Midbrain (tissue), 1 donor: Measurements from ENCODE around the gene KCNJ14.

Experiments
- DNase-seq: peaks from one replicate; lab custom pipeline; 2025; lab: John Stamatoyannopoulos, UW

KCNJ14 gene

DNA sequence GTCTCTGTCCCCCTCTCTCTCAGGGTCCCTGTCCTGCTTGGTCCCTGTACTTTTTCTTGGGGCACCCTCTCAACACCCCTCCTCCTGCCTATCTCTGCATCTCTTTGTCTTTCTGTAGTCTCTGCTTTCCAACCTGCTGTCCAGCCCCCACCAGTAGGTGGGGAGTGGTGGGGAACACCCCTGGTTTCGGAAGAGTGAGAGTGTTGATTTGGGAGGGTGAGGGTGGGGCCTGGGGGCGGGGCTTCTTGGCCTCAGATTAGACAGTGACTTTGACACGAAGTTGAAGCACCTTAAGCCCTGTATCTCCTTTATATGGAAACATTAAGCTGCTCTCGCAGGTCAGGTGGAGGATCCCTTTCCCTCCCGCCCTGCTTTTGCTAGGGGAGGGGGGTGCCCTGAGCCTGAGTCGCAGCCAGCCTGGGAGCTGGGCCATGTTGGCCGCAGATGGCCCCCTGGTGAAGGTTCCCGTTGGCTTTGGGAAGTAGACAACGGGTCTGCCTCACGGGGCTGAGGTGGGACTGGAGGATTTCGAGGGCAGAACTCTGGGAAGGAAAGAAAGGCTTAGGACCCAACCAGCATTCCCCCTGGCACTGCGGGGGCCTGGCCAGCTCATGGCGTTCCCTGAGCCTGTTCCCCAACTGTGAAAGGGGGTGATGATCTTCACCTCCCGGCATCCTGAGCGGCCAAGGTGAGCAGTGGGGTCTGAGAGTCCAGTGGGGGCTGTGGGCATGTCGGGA, at the start of gene KCNJ14:
Gene KCNJ14, plus strand, starts transcription at position 404 of the 737 bp plus-strand sequence. CDS start 6,151 bp downstream, outside the sequence.
- DNase-seq = peak; percentile 25

DNA sequence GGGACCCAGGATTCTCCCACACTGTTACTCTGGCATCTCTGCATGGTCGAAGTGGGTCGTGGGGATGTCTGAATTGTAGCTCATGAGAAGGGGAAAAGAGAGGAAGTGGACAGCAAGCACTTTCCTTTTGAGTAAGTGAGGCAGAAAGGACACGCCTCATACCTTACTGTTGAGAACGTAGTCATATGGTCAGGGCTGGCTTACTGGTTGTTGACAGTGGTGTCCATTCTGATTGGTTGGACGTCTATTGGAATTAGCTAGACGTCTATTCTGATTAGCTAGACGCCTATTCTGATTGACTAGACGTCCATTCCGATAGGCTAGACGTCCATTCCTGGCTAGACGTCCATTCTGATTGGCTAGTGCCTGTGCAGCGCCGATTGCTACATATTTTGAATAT, 49.5 kb upstream of the KCNJ14 start:
- no peak for DNase-seq

DNA sequence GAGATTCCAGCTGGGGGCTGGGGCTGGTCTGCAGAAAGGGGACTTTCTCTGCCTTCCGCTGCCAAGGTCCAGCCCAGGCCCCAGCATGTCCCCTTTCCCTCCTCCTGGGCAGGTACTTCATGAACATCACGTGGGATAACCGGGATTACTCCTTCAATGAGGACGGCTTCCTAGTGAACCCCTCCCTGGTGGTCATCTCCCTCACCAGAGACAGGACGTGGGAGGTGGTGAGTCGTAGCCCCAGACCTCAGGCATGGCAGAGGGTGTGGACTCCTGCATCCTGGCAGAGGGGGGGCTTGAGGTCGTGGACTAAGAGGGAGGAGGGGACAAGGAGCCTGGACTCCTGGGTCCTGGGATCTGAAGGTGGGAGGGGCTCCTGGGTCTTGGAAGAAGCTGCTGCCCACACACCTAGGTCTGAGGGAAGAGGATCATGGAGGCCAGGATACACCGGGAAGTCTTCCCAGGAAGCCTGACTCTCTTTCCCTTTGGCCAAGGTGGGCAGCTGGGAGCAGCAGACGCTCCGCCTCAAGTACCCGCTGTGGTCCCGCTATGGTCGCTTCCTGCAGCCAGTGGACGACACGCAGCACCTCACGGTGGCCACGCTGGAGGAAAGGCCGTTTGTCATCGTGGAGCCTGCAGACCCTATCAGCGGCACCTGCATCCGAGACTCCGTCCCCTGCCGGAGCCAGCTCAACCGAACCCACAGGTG, 41.3 kb upstream of the KCNJ14 start:
- DNase-seq = no peak

DNA sequence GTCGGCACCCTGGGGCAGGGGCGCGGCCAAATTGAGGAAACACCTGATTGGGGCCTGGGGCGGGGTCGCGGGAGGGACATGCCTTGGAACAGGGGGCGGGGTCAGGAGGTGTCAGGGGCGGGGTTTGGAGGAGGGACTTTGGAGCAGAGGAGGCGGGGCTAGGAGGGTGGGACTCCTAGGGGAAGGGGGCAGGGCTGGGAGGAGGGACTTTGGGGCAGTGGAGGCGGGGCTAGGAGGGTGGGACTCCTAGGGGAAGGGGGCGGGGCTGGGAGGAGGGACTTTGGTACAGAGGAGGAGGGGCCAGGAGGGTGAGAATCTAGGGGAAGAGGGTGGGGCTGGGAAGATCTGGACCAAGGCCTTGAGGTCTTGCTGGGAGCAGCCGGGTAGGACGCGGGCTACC, 40.0 kb upstream of the KCNJ14 start:
- peak; percentile 17 for DNase-seq

DNA sequence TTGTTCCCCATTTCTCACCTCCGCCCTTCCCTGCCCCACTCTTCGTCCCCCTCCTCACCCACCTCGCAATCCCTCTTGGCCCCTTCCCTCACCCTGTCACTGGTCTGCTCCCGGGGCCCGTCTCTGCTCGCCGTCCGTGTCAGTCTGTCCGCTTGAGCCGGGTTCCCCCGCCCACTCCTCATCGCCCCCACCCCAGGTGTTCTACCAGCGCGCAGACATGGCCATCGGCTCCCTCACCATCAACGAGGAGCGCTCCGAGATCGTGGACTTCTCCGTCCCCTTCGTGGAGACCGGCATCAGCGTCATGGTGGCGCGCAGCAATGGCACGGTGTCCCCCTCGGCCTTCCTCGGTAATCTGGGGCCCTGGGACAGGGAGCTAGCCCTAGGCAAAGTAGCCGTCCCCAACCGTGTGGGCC, 39.6 kb upstream of the KCNJ14 start:
- no peak for DNase-seq

DNA sequence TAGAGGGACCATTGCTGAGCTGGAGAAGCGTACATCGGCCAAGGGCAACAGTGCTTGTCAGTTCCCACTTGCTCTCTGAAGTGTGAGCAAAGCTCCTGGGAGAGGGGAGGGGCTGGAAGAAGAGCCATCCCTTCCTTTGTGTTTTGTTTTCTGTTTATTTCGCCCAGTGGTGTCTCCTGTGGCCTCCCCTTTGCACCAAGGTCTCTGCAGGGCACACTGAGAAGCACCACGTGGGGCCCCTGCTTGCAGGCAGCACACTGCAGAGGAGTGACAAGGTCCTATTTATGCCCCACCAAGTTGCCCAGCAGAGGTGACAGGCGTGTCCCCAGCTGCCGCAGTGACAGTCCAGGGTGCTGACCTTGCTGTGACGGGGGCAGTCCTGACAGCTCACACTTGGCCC, 38.0 kb upstream of the KCNJ14 start:
- DNase-seq = no peak

DNA sequence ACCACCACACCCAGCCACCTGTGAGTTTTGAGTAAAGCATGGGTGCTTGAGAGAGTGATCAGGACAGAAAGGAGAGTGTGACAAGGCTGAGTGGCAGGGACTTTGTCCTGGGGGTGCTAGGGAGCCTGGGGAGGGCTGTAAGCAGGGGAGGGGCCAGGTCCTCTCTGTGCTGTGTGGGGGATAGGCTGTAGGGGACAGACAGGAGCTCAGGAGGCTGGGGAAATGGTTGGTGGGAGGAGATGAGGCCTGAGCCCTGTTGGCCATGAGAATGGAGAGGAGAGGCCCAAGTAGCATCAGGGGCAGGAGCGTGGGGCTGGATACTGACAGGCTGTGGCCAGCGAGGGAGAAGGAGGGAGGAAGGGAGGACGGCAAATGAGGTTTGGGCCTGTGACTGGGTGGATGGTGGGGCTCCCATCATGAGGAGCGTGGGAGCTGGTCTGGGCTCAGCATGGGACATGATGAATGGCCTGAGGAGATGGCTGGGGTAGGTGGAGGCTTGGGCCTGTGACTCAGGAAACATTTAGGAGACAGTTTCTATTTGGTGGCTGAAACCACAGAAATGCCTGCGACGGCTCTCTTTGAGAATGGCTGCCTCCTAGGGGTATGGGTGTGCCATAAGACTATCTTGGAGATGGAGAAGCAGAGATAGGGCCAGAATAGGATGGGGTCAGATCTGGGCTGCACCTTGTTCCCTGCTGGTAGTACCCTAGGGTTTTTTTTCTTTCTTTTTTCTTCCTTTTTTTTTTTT, 36.9 kb upstream of the KCNJ14 start:
- DNase-seq = no peak

DNA sequence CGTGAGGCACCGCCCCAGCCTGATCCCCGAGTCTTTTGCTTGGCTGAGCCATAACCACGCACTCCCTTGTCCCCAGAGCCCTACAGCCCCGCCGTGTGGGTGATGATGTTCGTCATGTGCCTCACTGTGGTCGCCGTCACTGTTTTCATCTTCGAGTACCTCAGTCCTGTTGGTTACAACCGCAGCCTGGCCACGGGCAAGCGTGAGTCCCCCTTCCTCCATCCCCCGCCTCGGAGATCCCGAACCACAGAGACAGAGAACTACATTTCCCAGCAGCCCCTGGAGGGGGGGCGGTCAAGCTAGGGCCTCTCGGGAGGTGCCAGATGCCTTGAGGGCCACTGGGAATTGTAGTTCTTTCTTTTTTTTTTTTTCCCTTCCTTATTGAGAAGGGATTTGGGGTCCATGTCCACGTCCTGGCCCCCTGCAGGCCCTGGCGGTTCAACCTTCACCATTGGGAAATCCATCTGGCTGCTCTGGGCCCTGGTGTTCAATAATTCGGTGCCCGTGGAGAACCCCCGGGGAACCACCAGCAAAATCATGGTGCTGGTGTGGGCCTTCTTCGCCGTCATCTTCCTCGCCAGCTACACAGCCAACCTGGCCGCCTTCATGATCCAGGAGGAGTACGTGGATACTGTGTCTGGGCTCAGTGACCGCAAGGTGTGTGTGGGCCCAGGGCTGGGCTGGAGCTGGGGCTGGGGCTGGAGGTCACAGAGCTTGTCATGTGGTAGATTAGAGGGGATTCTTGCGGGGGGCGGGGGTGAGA, 36.0 kb upstream of the KCNJ14 start:
- DNase-seq = peak; percentile 26

DNA sequence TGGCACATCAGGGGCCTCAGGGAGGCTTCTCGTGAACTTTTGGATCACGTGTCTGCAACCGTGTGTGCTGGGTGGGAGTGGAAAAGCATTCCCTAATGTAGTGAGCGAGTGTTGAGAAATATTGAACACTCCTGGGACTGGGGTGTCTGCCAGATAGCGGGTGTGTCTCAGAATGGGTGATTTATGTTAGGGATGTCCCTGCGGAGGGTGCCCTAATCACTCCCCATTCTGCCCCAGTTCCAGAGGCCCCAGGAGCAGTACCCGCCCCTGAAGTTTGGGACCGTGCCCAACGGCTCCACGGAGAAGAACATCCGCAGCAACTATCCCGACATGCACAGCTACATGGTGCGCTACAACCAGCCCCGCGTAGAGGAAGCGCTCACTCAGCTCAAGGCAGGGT, 33.8 kb upstream of the KCNJ14 start:
- DNase-seq = no peak

DNA sequence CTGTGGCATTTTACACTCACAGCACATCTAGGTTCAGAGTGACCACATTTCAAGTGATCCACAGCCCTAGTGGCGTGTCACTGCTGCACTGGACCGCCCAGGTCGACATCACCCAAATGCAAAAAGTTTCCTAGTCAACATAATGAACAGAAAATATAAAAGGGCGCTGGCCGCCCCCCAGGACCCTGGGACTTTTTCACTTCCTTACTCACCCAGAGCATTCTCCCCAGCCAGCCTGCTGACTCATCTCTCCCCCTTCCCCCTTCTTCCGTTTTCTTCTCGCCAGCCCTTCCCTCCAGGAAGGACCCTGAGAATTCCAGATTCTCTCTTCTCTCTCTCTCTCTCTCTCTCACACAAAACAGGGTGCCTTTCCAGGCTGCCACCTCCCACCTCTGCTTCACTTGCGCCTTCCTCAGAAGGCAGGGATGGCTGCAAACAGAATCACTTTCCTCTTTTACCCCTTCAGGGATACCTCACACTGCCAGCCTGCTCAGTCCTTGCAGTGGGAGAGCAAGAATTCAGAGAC, 30.6 kb upstream of the KCNJ14 start:
- no peak for DNase-seq

DNA sequence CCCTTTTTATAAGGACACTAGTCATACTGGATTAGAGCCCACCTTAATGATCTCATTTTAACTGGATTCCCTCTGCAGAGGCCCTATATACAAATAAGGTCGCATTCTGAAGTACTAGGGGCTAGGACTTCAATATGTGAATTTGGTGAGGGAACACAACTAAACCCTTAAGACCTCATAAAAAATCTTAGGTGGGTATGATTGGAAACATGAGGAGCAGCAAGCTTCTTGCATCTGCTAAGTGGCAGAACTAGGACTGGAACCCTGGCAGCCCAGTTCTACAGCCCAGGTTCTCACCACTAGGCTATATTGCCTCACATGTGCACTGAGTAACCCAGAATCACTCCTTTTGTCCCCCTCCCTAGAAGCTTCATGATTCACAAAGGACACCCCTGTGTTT, 26.7 kb upstream of the KCNJ14 start:
- no peak for DNase-seq

DNA sequence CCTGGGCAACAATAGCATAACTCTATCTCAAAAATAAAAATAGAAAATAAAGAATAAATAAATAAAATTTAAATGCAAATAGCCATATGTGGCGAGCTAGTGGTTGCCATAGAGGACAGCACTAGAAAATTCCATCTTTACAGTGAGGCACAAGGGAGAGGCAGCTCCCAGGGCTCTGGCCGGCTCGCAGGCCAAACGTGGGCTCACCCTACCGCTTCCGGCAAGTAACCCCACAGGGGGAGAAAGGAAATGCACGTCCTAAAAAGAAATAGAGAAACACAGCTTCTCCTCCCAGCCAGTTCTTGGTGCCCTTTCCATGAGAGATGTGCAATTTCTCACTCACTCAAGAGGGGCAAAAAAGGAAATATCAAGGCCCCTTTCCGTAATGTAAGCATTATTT, 22.0 kb upstream of the KCNJ14 start:
- no peak for DNase-seq

DNA sequence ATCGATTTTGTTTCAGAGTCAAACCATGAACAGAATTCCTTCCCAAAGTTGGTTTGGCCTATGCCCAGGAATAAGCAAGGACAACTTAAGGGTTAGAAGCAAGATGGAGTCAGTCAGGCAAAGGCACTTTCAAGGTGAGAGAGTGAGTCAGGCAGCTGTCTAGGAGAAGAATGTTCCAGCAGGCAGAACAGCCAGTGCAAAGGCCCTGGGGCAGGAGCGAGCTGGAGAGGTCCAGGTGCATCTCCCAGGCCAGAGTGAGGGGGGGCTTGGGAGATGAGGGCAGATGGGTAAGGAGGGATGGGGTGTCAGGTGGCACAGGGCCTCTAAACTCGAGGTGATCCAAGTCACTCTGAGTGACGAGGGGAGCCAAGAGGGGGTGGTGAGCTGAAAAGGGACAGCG, 18.8 kb upstream of the KCNJ14 start:
- no peak for DNase-seq

DNA sequence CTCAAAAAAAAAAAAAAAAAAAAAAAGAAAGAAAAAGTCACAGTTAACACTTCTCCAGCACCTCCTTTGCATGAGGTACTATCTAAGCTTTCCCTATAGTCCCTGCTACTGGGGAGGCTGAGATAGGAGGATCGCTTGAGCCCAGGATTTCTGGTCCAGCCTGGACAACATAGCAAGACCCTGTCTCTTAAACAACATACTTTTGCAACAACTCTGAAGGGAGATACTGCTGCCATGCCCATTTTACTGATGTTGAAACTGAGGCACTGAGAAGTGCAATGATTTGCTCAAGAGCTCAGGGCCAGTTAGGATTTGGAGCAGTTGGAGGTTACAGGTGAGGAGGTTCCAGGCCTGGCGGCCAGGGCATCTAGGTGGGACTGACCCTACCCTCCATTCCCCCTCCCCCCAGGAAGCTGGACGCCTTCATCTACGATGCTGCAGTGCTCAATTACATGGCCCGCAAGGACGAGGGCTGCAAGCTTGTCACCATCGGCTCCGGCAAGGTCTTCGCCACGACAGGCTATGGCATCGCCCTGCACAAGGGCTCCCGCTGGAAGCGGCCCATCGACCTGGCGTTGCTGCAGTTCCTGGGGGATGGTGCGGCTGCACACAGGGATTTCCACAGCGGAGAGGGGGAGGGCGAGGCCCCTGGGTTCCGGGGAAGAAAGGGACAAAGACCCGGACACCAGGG, 13.9 kb upstream of the KCNJ14 start:
- no peak for DNase-seq

DNA sequence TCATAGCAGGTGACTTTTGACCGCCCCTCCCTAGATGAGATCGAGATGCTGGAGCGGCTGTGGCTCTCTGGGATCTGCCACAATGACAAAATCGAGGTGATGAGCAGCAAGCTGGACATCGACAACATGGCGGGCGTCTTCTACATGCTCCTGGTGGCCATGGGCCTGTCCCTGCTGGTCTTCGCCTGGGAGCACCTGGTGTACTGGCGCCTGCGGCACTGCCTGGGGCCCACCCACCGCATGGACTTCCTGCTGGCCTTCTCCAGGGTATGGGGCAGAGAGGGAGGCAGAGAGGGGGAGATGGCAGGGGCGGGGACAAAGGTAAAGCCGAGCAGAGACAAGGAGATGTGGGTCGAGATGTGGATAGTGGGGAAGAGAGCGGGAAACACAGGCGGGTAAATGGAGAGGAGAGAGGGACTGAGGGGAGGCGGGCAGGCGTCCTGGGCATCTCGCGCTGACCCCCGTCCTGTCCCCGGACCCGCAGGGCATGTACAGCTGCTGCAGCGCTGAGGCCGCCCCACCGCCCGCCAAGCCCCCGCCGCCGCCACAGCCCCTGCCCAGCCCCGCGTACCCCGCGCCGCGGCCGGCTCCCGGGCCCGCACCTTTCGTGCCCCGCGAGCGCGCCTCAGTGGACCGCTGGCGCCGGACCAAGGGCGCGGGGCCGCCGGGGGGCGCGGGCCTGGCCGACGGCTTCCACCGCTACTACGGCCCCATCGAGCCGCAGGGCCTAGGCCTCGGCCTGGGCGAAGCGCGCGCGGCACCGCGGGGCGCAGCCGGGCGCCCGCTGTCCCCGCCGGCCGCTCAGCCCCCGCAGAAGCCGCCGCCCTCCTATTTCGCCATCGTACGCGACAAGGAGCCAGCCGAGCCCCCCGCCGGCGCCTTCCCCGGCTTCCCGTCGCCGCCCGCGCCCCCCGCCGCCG, 13.0 kb upstream of the KCNJ14 start:
- DNase-seq = no peak

DNA sequence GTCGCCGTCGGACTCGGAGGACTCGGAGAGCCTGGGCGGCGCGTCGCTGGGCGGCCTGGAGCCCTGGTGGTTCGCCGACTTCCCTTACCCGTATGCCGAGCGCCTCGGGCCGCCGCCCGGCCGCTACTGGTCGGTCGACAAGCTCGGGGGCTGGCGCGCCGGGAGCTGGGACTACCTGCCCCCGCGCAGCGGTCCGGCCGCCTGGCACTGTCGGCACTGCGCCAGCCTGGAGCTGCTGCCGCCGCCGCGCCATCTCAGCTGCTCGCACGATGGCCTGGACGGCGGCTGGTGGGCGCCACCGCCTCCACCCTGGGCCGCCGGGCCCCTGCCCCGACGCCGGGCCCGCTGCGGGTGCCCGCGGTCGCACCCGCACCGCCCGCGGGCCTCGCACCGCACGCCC, 12.1 kb upstream of the KCNJ14 start:
- DNase-seq = no peak

DNA sequence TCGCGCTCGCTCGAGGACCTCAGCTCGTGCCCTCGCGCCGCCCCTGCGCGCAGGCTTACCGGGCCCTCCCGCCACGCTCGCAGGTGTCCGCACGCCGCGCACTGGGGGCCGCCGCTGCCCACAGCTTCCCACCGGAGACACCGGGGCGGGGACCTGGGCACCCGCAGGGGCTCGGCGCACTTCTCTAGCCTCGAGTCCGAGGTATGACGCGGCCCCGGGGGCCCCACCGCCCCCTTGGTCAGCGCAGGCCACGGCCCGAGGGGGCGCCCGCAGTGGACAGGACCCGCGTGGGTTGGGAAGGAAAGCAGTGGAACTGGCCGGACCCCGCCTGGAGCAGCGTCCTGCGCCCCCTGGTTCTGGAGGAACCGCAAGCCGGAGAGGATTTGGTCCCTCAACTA, 11.6 kb upstream of the KCNJ14 start:
- no peak for DNase-seq

DNA sequence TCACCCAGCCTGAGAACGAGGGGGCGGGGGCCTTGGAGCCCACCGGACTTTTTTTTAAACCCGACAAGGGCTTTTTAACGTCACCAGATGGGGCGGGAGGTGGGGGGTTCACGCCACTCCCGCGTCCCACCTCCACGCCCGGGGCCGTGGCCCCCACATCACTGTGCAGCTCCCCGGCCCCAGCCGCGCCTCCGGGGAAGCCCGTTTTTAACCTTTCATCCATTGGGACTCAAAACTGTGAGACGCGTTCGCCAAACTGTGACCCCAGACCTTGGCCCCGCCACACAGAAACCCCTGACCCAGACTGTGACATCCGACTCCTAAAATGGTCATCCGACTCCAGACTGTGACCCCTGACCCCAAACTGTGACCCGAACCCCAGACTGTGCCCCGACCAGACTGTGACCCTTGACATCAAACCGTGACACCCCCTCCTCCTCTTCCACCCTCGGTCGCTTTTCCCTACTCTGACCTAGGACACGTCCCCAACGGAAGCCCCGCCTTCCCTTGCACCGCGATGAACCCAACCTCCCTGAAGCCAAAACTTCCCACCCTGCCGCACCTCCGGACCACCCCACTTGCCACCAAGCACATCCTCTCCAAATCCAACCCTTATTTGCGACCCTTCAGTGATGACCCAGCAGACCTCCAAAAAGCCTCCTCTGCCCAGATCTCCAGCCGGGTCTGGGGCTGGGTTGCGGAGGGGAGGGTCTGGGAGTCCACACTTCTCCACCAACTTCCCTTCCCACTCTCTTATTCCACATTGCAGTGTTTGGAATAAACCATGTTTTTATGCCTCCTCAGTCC, 11.0 kb upstream of the KCNJ14 start:
- DNase-seq = no peak

DNA sequence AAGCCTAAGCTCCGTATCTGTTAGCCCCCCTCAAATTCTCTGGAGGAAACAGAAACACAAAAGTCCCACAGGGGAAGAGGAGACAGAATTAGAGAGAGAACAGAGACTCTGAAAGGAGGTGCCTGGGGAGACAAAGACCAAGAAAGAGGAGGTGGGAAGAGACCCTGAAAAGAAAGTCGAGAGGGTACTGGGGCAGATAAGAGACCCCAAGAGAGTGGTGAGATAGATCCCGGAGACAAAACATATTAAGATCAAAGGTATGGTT, 10.5 kb upstream of the KCNJ14 start:
- DNase-seq = no peak

DNA sequence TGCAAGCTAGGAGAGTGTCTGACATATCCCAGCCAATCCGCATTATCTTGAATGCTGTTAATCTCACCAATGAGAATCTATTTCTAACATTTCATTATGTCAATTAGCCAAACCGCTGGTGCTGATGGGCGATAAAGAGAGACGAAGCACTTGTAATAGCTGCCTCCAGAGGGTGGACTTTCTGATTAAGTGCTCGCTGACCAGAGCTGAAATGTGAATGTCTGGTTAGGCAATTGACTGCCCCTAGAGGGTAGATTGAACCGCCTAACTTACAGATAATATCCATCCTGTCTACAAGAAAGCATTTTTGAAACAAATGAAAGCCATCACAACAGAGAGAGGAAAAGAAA, 10.1 kb upstream of the KCNJ14 start:
- DNase-seq = peak; percentile 89
